H1 (cell line): ENCODE data around the gene FANCI.

Experiments
- BRCA1 ChIP-seq: IDR thresholded peaks from 2 replicates; pipeline ENCODE4 v1.6.1; 2012; ENCODE audit warnings: low read depth, low read length, improper control_type of control experiment
- CHD2 ChIP-seq: IDR thresholded peaks from 2 replicates; pipeline ENCODE4 v1.6.1; 2012; ENCODE audit warnings: low read length, improper control_type of control experiment
- CREB1 ChIP-seq: IDR thresholded peaks from 2 replicates; pipeline ENCODE4 v1.6.1; 2012; ENCODE audit warnings: inconsistent platforms
- EZH2 ChIP-seq: fragments of 200-600 bp; sonication (generic); IDR thresholded peaks from 2 replicates; pipeline ENCODE4 v1.7.1; 2012; ENCODE audit warnings: low read depth, mild to moderate bottlenecking, moderate library complexity, low read length, inconsistent platforms; ENCODE audit not compliant: severe bottlenecking
- KDM5A ChIP-seq: fragments of 200-600 bp; IDR thresholded peaks from 2 replicates; pipeline ENCODE4 v1.7.1; 2012; ENCODE audit warnings: mild to moderate bottlenecking, low read length, inconsistent platforms, mixed read lengths
- POLR2A ChIP-seq, 2 experiments: IDR thresholded peaks; 1 replicate in 1 of 2; 2 replicates in 1 of 2; pipeline ENCODE4 v1.6.1; 2011; ENCODE audit warnings: low read depth in 2 of 2, low read length in 2 of 2, mild to moderate bottlenecking in 2 of 2; ENCODE audit errors: control extremely low read depth in 1 of 2
- POLR2AphosphoS5 ChIP-seq: IDR thresholded peaks from 2 replicates; pipeline ENCODE4 v1.6.1; 2011; ENCODE audit warnings: low read depth, low read length
- RFX5 ChIP-seq: IDR thresholded peaks from 2 replicates; pipeline ENCODE4 v1.6.1; 2011; ENCODE audit warnings: low read depth, low read length, improper control_type of control experiment, borderline replicate concordance
- SP2 ChIP-seq: IDR thresholded peaks from 2 replicates; pipeline ENCODE4 v1.6.1; 2012; ENCODE audit warnings: mild to moderate bottlenecking, low read length, inconsistent platforms
- YY1 ChIP-seq: IDR thresholded peaks from 2 replicates; pipeline ENCODE4 v1.6.1; 2011; ENCODE audit warnings: low read depth, mild to moderate bottlenecking, low read length
- TF ChIP-seq, protein P1 (sequence below), 3 experiments: IDR thresholded peaks; 1 replicate in 2 of 3; 2 replicates in 1 of 3; pipeline versions ENCODE4 v1.5.1 to v1.6.1; 2011; ENCODE audit warnings: low read length in 3 of 3, mild to moderate bottlenecking in 3 of 3, inconsistent platforms in 2 of 3, low read depth in 1 of 3, moderate library complexity in 1 of 3; ENCODE audit not compliant: insufficient read depth in 1 of 3; ENCODE audit errors: control extremely low read depth in 1 of 3
- TF ChIP-seq, protein P2 (sequence below): IDR thresholded peaks from 2 replicates; pipeline ENCODE4 v1.6.1; 2011; ENCODE audit warnings: low read length, improper control_type of control experiment

DNA sequence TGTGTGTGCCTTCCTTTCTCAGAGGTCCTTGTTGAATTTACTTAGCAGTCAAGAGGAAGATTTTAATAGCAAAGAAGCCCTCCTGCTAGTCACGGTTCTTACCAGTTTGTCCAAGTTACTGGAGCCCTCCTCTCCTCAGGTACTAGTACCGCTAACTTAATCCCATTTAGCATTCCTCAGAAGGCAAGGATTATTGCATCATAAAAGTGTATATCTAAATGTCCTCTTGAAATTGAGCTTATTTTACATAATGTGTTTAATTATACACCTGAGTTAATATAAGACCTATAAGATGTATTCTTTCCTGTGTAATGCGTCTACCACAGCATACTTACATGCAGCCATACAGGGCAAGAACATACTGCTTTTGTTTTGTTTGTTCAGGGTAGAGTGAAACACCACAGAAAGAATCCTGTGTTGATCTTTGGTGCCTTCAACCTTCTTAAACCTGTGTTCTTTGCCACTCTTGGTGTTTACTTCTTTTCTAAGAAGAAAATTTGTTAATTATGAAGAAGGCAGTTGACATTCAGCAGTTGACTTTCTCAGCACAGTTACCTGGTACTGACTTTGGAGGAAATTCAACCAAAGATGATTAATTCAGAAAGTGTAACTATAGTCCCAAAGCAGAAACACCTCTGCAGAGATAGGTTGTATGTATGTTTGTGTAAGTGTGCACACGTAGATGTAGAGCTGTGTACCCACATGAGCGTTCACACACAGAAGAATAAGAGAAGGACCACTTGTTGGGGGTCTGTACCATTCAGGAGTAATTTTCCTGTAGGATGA is 57.7 kb downstream of the FANCI start:
- TF ChIP-seq POLR2A (IDR thresholded peaks at IDR 0.05; ENCODE audit: control extremely low read depth in 1 of 2, low read depth in 2 of 2, low read length in 2 of 2), result no peak
- TF ChIP-seq SP2, result no peak
- no peak for TF ChIP-seq EZH2
- TF ChIP-seq, protein P1, sequence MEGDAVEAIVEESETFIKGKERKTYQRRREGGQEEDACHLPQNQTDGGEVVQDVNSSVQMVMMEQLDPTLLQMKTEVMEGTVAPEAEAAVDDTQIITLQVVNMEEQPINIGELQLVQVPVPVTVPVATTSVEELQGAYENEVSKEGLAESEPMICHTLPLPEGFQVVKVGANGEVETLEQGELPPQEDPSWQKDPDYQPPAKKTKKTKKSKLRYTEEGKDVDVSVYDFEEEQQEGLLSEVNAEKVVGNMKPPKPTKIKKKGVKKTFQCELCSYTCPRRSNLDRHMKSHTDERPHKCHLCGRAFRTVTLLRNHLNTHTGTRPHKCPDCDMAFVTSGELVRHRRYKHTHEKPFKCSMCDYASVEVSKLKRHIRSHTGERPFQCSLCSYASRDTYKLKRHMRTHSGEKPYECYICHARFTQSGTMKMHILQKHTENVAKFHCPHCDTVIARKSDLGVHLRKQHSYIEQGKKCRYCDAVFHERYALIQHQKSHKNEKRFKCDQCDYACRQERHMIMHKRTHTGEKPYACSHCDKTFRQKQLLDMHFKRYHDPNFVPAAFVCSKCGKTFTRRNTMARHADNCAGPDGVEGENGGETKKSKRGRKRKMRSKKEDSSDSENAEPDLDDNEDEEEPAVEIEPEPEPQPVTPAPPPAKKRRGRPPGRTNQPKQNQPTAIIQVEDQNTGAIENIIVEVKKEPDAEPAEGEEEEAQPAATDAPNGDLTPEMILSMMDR (IDR thresholded peaks at IDR 0.05; ENCODE audit: control extremely low read depth in 1 of 3, insufficient read depth in 1 of 3, low read depth in 1 of 3, low read length in 3 of 3), result no peak
- no peak for TF ChIP-seq CHD2
- no peak for TF ChIP-seq CREB1
- TF ChIP-seq KDM5A, result no peak
- no peak for TF ChIP-seq YY1
- no peak for TF ChIP-seq BRCA1
- TF ChIP-seq POLR2AphosphoS5, result no peak
- TF ChIP-seq, protein P2, sequence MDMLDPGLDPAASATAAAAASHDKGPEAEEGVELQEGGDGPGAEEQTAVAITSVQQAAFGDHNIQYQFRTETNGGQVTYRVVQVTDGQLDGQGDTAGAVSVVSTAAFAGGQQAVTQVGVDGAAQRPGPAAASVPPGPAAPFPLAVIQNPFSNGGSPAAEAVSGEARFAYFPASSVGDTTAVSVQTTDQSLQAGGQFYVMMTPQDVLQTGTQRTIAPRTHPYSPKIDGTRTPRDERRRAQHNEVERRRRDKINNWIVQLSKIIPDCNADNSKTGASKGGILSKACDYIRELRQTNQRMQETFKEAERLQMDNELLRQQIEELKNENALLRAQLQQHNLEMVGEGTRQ, result no peak
- TF ChIP-seq RFX5, result no peak
